ENCODE data around the gene MARCHF2. TPM values are rescaled to one million over a fixed set of nuclear protein-coding genes. Genes with fewer than 3 reads are reported as not detected.

MARCHF2 gene
- total RNA-seq, 2 experiments from 2014 or later, result 20.0 to 22.2 TPM

DNA sequence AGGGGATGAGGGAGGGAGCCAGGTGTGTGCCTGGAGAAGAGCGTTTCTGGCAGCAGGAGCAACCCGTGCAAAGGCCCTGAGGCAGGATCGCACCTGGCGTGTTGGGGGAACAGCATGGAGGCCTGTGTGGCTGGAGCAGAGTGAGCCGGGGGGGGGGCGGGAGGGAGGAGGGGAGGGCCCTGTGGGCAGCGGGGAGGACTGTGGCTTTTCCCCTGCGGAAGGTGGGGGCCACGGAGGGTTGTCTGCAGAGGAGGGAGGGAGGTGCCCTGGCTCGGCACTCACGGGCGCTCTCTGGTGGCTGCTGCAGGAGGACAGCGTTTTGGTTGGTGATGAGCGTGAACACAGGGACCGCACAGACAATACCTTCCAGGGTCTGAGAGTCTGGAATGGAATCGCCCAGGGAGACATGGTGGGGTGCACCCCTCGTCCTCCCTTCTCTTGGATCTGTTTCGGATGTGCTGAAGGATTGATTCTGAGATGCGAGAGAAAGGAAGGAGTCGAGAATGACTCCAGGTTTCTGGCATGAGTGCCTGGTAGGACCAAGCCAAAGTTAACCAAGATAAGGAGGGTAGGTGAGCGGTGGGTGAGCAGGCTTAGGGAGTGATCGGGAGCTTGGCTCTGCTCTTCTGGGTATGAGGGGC, 16.4 kb upstream of the MARCHF2 start:
- TF ChIP-seq, protein P1, sequence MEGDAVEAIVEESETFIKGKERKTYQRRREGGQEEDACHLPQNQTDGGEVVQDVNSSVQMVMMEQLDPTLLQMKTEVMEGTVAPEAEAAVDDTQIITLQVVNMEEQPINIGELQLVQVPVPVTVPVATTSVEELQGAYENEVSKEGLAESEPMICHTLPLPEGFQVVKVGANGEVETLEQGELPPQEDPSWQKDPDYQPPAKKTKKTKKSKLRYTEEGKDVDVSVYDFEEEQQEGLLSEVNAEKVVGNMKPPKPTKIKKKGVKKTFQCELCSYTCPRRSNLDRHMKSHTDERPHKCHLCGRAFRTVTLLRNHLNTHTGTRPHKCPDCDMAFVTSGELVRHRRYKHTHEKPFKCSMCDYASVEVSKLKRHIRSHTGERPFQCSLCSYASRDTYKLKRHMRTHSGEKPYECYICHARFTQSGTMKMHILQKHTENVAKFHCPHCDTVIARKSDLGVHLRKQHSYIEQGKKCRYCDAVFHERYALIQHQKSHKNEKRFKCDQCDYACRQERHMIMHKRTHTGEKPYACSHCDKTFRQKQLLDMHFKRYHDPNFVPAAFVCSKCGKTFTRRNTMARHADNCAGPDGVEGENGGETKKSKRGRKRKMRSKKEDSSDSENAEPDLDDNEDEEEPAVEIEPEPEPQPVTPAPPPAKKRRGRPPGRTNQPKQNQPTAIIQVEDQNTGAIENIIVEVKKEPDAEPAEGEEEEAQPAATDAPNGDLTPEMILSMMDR (IDR thresholded peaks at IDR 0.05), result peak; percentile 59
- Histone ChIP-seq H3K36me3 (ENCODE audit: insufficient read depth, low read length) (peaks cover 17% of the 10 kb centered on the region), H3K9me3 (ENCODE audit: control insufficient read depth in 1 of 2, insufficient read depth in 1 of 2, low read length in 2 of 2) (no peaks in the 10 kb centered on the region), H3K4me1 (ENCODE audit: insufficient read depth, low read length) (peaks cover 30% of the 10 kb centered on the region), H3K4me3 (ENCODE audit: low read length) (no peak overlapping the region), H3K27me3 (ENCODE audit: control insufficient read depth in 1 of 2, insufficient read depth in 2 of 2, low read length in 2 of 2) (no peaks in the 10 kb centered on the region), H3K27ac (ENCODE audit: low read depth in 1 of 2, low read length in 2 of 2) (no peak overlapping the region)
- Mint-ChIP-seq H3K27ac (peak overlapping the region; percentile 74), H3K36me3 (ENCODE audit: low read depth) (peaks cover 42% of the 10 kb centered on the region), H3K9me3 (no peaks in the 10 kb centered on the region), H3K4me3 (peak overlapping the region; percentile 16), H3K4me1 (ENCODE audit: low read depth) (peaks cover 27% of the 10 kb centered on the region), H3K27me3 (no peaks in the 10 kb centered on the region)
- intact Hi-C loops (cut with DNase I, micrococcal nuclease), result loop anchor here (1.0 to 10.0 kb wide), 2 partner anchors 42 to 452 kb away; partner anchors contain the start of gene TIMM44 (in 1 of the 2)
- ChIA-PET POLR2A (no interaction called here), CTCF (no interaction called here)
- peak; percentile 97 for ATAC-seq (ENCODE audit: poor library complexity)
- DNase-seq, result peak; percentile 38 to 89 (median 58)

DNA sequence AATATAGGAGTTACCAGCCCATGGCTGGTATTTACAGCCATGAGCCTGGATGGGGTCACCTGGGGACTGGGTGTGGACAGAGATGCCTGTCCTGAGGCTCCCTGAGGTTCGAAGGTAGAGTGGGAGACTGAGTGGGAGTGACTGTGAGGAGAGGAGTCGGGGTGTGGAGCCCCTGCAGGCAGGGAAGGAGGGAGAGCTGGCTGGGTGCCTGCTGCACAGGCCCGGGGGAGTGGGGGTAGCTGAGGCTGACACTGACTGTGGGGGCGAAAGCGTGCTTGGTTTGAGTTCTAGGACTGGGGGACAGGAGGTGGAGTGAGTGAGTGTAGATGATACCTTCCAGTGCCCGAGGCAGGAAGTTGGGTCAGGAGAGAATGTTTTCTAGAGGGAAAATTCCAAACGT, 15.8 kb upstream of the MARCHF2 start:
- H3K27ac Mint-ChIP-seq, result peak overlapping the region; percentile 74
- ATAC-seq (ENCODE audit: poor library complexity) (no peak), DNase-seq (no peak)
- no peak overlapping the region for H3K4me3 Mint-ChIP-seq
- peaks cover 25% of the 10 kb centered on the region for H3K4me1 ChIP-seq (ENCODE audit: insufficient read depth, low read length)
- intact Hi-C loops (cut with DNase I, micrococcal nuclease), result loop anchor here in 1 of 2 experiments (10.0 kb wide), 1 partner anchor 452 kb away; the partner anchor contains the start of gene TIMM44
- TF ChIP-seq, protein P1 (IDR thresholded peaks at IDR 0.05), result no peak
- H3K4me1 Mint-ChIP-seq (ENCODE audit: low read depth), result peaks cover 21% of the 10 kb centered on the region
- no peak overlapping the region for H3K27ac ChIP-seq (ENCODE audit: low read depth in 1 of 2, low read length in 2 of 2)
- H3K4me3 ChIP-seq (ENCODE audit: low read length), result no peak overlapping the region
- peaks cover 48% of the 10 kb centered on the region for H3K36me3 Mint-ChIP-seq (ENCODE audit: low read depth)
- no peaks in the 10 kb centered on the region for H3K9me3 Mint-ChIP-seq
- ChIA-PET POLR2A (no interaction called here), CTCF (no interaction called here)
- no peaks in the 10 kb centered on the region for H3K9me3 ChIP-seq (ENCODE audit: control insufficient read depth in 1 of 2, insufficient read depth in 1 of 2, low read length in 2 of 2)
- H3K27me3 ChIP-seq (ENCODE audit: control insufficient read depth in 1 of 2, insufficient read depth in 2 of 2, low read length in 2 of 2), result no peaks in the 10 kb centered on the region
- H3K27me3 Mint-ChIP-seq, result no peaks in the 10 kb centered on the region
- H3K36me3 ChIP-seq (ENCODE audit: insufficient read depth, low read length), result peaks cover 23% of the 10 kb centered on the region

DNA sequence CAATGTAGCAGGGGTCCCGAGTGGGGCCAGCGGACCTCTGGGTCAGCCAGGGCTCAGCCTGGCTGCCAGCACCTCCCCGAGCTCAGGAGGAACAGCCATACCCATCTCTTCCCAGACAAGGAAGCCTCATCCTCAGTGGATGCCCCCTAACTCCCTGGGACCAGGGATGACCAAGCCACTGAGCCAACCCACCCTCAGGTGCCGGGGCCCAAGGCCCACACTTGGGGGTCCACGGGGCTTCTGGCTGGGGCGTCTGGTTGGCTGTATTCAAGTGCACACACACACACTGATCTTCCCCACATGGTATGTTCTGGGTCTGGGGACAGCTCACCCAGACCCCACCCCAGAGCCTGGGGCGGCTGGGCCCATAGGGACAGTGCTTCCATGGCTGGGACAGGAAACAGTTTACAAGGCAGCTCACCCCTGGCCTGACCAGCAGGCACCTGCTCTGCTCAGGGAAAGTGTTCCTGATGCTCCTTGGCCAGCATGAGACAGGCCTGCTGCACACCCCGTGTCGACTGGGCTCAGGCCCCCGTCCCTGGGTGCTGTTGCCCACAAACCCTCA, 15.3 kb upstream of the MARCHF2 start:
- H3K36me3 Mint-ChIP-seq (ENCODE audit: low read depth), result peaks cover 50% of the 10 kb centered on the region
- no peak overlapping the region for H3K4me3 ChIP-seq (ENCODE audit: low read length)
- H3K27me3 ChIP-seq (ENCODE audit: control insufficient read depth in 1 of 2, insufficient read depth in 2 of 2, low read length in 2 of 2), result no peaks in the 10 kb centered on the region
- ChIA-PET POLR2A (no interaction called here), CTCF (interaction anchor here (1.1 kb wide), 1 partner anchor 44 kb away, joined by 4 read pairs; no protein-coding TSS in a partner anchor)
- H3K36me3 ChIP-seq (ENCODE audit: insufficient read depth, low read length), result peaks cover 29% of the 10 kb centered on the region
- TF ChIP-seq, protein P1 (IDR thresholded peaks at IDR 0.05), result no peak
- intact Hi-C loops (cut with DNase I, micrococcal nuclease), result loop anchor here in 1 of 2 experiments (10.0 kb wide), 1 partner anchor 453 kb away; the partner anchor contains the start of gene TIMM44
- H3K27ac ChIP-seq (ENCODE audit: low read depth in 1 of 2, low read length in 2 of 2), result no peak overlapping the region
- H3K4me1 Mint-ChIP-seq (ENCODE audit: low read depth), result peaks cover 19% of the 10 kb centered on the region
- no peak overlapping the region for H3K4me3 Mint-ChIP-seq
- H3K27me3 Mint-ChIP-seq, result no peaks in the 10 kb centered on the region
- H3K4me1 ChIP-seq (ENCODE audit: insufficient read depth, low read length), result peaks cover 24% of the 10 kb centered on the region
- DNase-seq (no peak), ATAC-seq (ENCODE audit: poor library complexity) (no peak)
- H3K9me3 ChIP-seq (ENCODE audit: control insufficient read depth in 1 of 2, insufficient read depth in 1 of 2, low read length in 2 of 2), result no peaks in the 10 kb centered on the region
- H3K9me3 Mint-ChIP-seq, result no peaks in the 10 kb centered on the region
- H3K27ac Mint-ChIP-seq, result no peak overlapping the region

Data from CD4-positive, alpha-beta T cell (primary cell).